CD14-positive monocyte (primary cell): Measurements from ENCODE around the gene C1S. TPM values are rescaled to one million over a fixed set of nuclear protein-coding genes. Genes with fewer than 3 reads are reported as not detected.

Experiments
- DNase-seq, 3 donors: peaks; one replicate each; pipeline ENCODE4 v3.0.0-alpha.2; 2011 to 2022
- H2AFZ ChIP-seq: 2 replicates; pipeline ENCODE4 v1.6.0; 2012; ENCODE audit warnings: mild to moderate bottlenecking, low read depth, low read length, inconsistent platforms; ENCODE audit not compliant: insufficient read depth, poor library complexity, severe bottlenecking
- H3K27ac ChIP-seq, 2 donors: 1 replicate in 1 of 2; 2 replicates in 1 of 2; pipeline ENCODE4 v1.5.1; 2012 to 2013; ENCODE audit warnings: low read length in 2 of 2, control low read depth in 1 of 2, inconsistent platforms in 1 of 2, low read depth in 1 of 2, mild to moderate bottlenecking in 1 of 2
- H3K27me3 ChIP-seq, 2 donors: one replicate each; pipeline versions ENCODE4 v1.6.0 to v1.6.1; 2011 to 2013; ENCODE audit warnings: low read length in 2 of 2; ENCODE audit not compliant: control insufficient read depth in 2 of 2, insufficient read depth in 2 of 2
- H3K36me3 ChIP-seq, 2 donors: replicated peaks in 1 of 2; 1 replicate in 1 of 2; 2 replicates in 1 of 2; pipeline versions ENCODE4 v1.5.1 to v1.6.1; 2012 to 2013; ENCODE audit warnings: low read length in 2 of 2, control low read depth in 1 of 2, inconsistent platforms in 1 of 2, mild to moderate bottlenecking in 1 of 2; ENCODE audit not compliant: insufficient read depth in 2 of 2, control insufficient read depth in 1 of 2
- H3K4me1 ChIP-seq, 2 donors: 1 replicate in 1 of 2; 2 replicates in 1 of 2; pipeline versions ENCODE4 v1.5.1 to v1.6.1; 2012 to 2013; ENCODE audit warnings: low read length in 2 of 2, control low read depth in 1 of 2, inconsistent platforms in 1 of 2, mild to moderate bottlenecking in 1 of 2, moderate library complexity in 1 of 2; ENCODE audit not compliant: insufficient read depth in 2 of 2, control insufficient read depth in 1 of 2
- H3K4me2 ChIP-seq: replicated peaks from 2 replicates; pipeline ENCODE3; 2012; ENCODE audit warnings: low read length, moderate library complexity, mild to moderate bottlenecking; ENCODE audit not compliant: poor library complexity, severe bottlenecking; ENCODE audit errors: extremely low read depth
- H3K4me3 ChIP-seq, 3 experiments: fragments of 200-600 bp in 1 of 3; sonication (generic) in 1 of 3; replicated peaks in 1 of 3; 1 replicate in 2 of 3; 2 replicates in 1 of 3; pipeline ENCODE4 v1.5.1; 2011 to 2013; ENCODE audit warnings: low read length in 3 of 3, mild to moderate bottlenecking in 3 of 3, control low read depth in 2 of 3, low read depth in 2 of 3, inconsistent platforms in 1 of 3, moderate library complexity in 1 of 3
- H3K79me2 ChIP-seq: 2 replicates; pipeline ENCODE4 v1.6.0; 2012; ENCODE audit warnings: mild to moderate bottlenecking, control low read depth, inconsistent platforms, low read length, moderate library complexity; ENCODE audit not compliant: insufficient read depth
- H3K9ac ChIP-seq: 2 replicates; pipeline ENCODE4 v1.6.0; 2017; ENCODE audit warnings: low read length, mild to moderate bottlenecking; ENCODE audit not compliant: insufficient read depth, poor library complexity, severe bottlenecking
- H3K9me3 ChIP-seq, 2 donors: replicated peaks in 1 of 2; 1 replicate in 1 of 2; 2 replicates in 1 of 2; pipeline versions ENCODE4 v1.5.1 to v1.6.1; 2012 to 2013; ENCODE audit warnings: low read length in 2 of 2, control low read depth in 1 of 2; ENCODE audit not compliant: control insufficient read depth in 1 of 2, insufficient read depth in 1 of 2
- H4K20me1 ChIP-seq: 2 replicates; pipeline ENCODE4 v1.6.0; 2012; ENCODE audit warnings: mild to moderate bottlenecking, low read length, control low read depth, moderate library complexity; ENCODE audit not compliant: insufficient read depth
- H3K27ac Mint-ChIP-seq, 7 donors: one replicate each; pipeline ENCODE4 v1.8.0; 2020; ENCODE audit warnings: mild to moderate bottlenecking in 7 of 7, mixed read lengths in 7 of 7, moderate library complexity in 6 of 7, inconsistent platforms in 2 of 7
- H3K27me3 Mint-ChIP-seq, 3 donors: one replicate each; pipeline ENCODE4 v1.8.0; 2021 to 2022; ENCODE audit warnings: low read depth in 3 of 3, mild to moderate bottlenecking in 3 of 3, mixed read lengths in 3 of 3, moderate library complexity in 3 of 3, inconsistent platforms in 1 of 3
- H3K36me3 Mint-ChIP-seq, 2 donors: one replicate each; pipeline ENCODE4 v1.8.0; 2020; ENCODE audit warnings: mixed read lengths in 2 of 2, inconsistent platforms in 1 of 2, mild to moderate bottlenecking in 1 of 2
- H3K4me1 Mint-ChIP-seq: one replicate; pipeline ENCODE4 v1.8.0; 2020; ENCODE audit warnings: mild to moderate bottlenecking, mixed read lengths
- H3K4me3 Mint-ChIP-seq, 2 donors: one replicate each; pipeline ENCODE4 v1.8.0; 2020; ENCODE audit warnings: mild to moderate bottlenecking in 2 of 2, mixed read lengths in 2 of 2, moderate library complexity in 1 of 2
- H3K9me3 Mint-ChIP-seq, 7 donors: one replicate each; pipeline ENCODE4 v1.8.0; 2020 to 2022; ENCODE audit warnings: mixed read lengths in 7 of 7, mild to moderate bottlenecking in 6 of 7, moderate library complexity in 6 of 7, inconsistent platforms in 2 of 7
- WGBS: methylation state at CpG from one replicate; pipeline ENCODE4 v1.1.5; 2013; ENCODE audit warnings: missing lambda C conversion rate; ENCODE audit not compliant: insufficient coverage; 5-methylcytosine and 5-hydroxymethylcytosine counted together
- intact Hi-C, 2 donors: fragments of 100-400 bp; cut with micrococcal nuclease; formaldehyde crosslinking; loops; one replicate each; pipeline versions ENCODE4 v1.15.0 to v1.15.1; 2023
- polyA plus RNA-seq, 3 donors: library from polyadenylated mRNA; depleted of rRNA in 1 of 3; unstranded in 2 of 3; stranded (reverse) in 1 of 3; fragments of 300-500 nt in 2 of 3; fragments of >200 nt in 1 of 3; fragmentation: Illumina TruSeq in 2 of 3; gene quantifications; 1 replicate in 2 of 3; 2 replicates in 1 of 3; pipeline ENCODE4 v1.2.3, GENCODE V29; 2012 to 2021
- TF ChIP-seq, protein P1 (sequence below): fragments of 200-600 bp; IDR thresholded peaks from one replicate; pipeline ENCODE4 v1.8.0; 2022; ENCODE audit warnings: antibody characterized with exemption, mild to moderate bottlenecking

Gene C1S
- polyA plus RNA-seq, 3 donors, result 1.00 TPM; not detected in 2

- no peak overlapping the region for H3K4me3 Mint-ChIP-seq
- peaks cover 0 to 3% (median 1%) of the 10 kb centered on the region in 3 donors for H3K27me3 Mint-ChIP-seq
- no peak overlapping the region for H3K27ac ChIP-seq
- no peaks in the 10 kb centered on the region for H4K20me1 ChIP-seq
- no peaks in the 10 kb centered on the region for H3K9me3 ChIP-seq
- WGBS, result 92% methylated on average over 6 of the region's 6 CpGs
- H3K4me2 ChIP-seq, result no peak overlapping the region
- H3K9me3 Mint-ChIP-seq, result peaks cover 3 to 9% (median 6%) of the 10 kb centered on the region in 7 donors
- H3K36me3 Mint-ChIP-seq, result peaks cover 43 to 48% of the 10 kb centered on the region in 2 donors
- H3K27me3 ChIP-seq, result no peaks in the 10 kb centered on the region
- TF ChIP-seq, protein P1, sequence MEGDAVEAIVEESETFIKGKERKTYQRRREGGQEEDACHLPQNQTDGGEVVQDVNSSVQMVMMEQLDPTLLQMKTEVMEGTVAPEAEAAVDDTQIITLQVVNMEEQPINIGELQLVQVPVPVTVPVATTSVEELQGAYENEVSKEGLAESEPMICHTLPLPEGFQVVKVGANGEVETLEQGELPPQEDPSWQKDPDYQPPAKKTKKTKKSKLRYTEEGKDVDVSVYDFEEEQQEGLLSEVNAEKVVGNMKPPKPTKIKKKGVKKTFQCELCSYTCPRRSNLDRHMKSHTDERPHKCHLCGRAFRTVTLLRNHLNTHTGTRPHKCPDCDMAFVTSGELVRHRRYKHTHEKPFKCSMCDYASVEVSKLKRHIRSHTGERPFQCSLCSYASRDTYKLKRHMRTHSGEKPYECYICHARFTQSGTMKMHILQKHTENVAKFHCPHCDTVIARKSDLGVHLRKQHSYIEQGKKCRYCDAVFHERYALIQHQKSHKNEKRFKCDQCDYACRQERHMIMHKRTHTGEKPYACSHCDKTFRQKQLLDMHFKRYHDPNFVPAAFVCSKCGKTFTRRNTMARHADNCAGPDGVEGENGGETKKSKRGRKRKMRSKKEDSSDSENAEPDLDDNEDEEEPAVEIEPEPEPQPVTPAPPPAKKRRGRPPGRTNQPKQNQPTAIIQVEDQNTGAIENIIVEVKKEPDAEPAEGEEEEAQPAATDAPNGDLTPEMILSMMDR, result no peak
- H3K36me3 ChIP-seq, result peaks cover 0 to 7% of the 10 kb centered on the region in 2 donors
- H3K4me3 ChIP-seq, result no peak overlapping the region
- H3K4me1 ChIP-seq, result peaks cover 4 to 8% of the 10 kb centered on the region in 2 donors
- peaks cover 18% of the 10 kb centered on the region for H3K4me1 Mint-ChIP-seq
- no peak for DNase-seq
- H2AFZ ChIP-seq, result no peak overlapping the region
- intact Hi-C loops, result loop anchor here (5.0 to 10.0 kb wide), 3 partner anchors 90 to 248 kb away; partner anchors contain the start of gene TPI1 (in 1 of the 2)
- no peak overlapping the region for H3K9ac ChIP-seq
- no peaks in the 10 kb centered on the region for H3K79me2 ChIP-seq
- H3K27ac Mint-ChIP-seq, result no peak overlapping the region
These were observed 54.3 kb downstream of the C1S start for GRCh38 chr12:7114851-7115250.

GRCh38 chr12:7116196-7116595 is 55.7 kb downstream of the C1S start:
- Mint-ChIP-seq H3K9me3 (peaks cover 3 to 9% (median 6%) of the 10 kb centered on the region in 7 donors), H3K27me3 (peaks cover 0 to 2% (median 1%) of the 10 kb centered on the region in 3 donors), H3K36me3 (peaks cover 40 to 46% of the 10 kb centered on the region in 2 donors), H3K4me3 (no peak overlapping the region), H3K4me1 (peaks cover 15% of the 10 kb centered on the region), H3K27ac (no peak overlapping the region)
- no peak for DNase-seq
- intact Hi-C loops, result loop anchor here in 1 of 2 donors (10.0 kb wide), 1 partner anchor 91 kb away; no protein-coding TSS in a partner anchor
- Histone ChIP-seq H2AFZ (no peak overlapping the region), H3K9me3 (no peaks in the 10 kb centered on the region), H3K4me3 (no peak overlapping the region), H3K9ac (no peak overlapping the region), H3K36me3 (peaks cover 0 to 7% of the 10 kb centered on the region in 2 donors), H3K27ac (no peak overlapping the region), H3K4me1 (peaks cover 4 to 8% of the 10 kb centered on the region in 2 donors), H3K27me3 (no peaks in the 10 kb centered on the region), H4K20me1 (no peaks in the 10 kb centered on the region), H3K79me2 (no peaks in the 10 kb centered on the region), H3K4me2 (no peak overlapping the region)
- WGBS, result no CpG with 5 or more reads among the region's 3 CpGs
- TF ChIP-seq, protein P1, result no peak
